Anterior cingulate cortex (tissue), 58 donors: ENCODE results near the gene C3orf52.

Experiments
- DNase-seq, 58 donors: peaks; one replicate each; lab custom pipeline; 2025; lab: John Stamatoyannopoulos, UW

The C3orf52 gene

GRCh38 chr3:112133626-112134334, 47.6 kb downstream of the C3orf52 start:
- no peak for DNase-seq

GRCh38 chr3:112134335-112135124, 48.3 kb downstream of the C3orf52 start:
- no peak for DNase-seq

- no peak for DNase-seq
These were observed 49.9 kb downstream of the C3orf52 start for GRCh38 chr3:112136046-112136445.

- peak in 37 of 58 donors; percentile 1 to 70 (median 31) for DNase-seq
These were observed 50.9 kb downstream of the C3orf52 start for GRCh38 chr3:112136959-112137693.

GRCh38 chr3:112137781-112138180, 51.6 kb downstream of the C3orf52 start:
- DNase-seq, result no peak

GRCh38 chr3:112138219-112138969, 52.2 kb downstream of the C3orf52 start:
- no peak for DNase-seq

GRCh38 chr3:112140584-112140983, 54.4 kb downstream of the C3orf52 start:
- DNase-seq, result no peak

- DNase-seq, result no peak
These were observed 55.1 kb downstream of the C3orf52 start for GRCh38 chr3:112141293-112141692.

- DNase-seq, result no peak
These were observed 57.1 kb downstream of the C3orf52 start for GRCh38 chr3:112143251-112143650.

GRCh38 chr3:112143689-112144088, 57.5 kb downstream of the C3orf52 start:
- DNase-seq, result no peak

GRCh38 chr3:112149136-112149535, 62.9 kb downstream of the C3orf52 start:
- no peak for DNase-seq

- DNase-seq, result no peak
These were observed 81.6 kb downstream of the C3orf52 start for GRCh38 chr3:112167758-112168157.
